Kidney (tissue), 14 donors: ENCODE data around the gene NXPH1. TPM values are rescaled to one million over a fixed set of nuclear protein-coding genes. Genes with fewer than 3 reads are reported as not detected.

Experiments
- DNase-seq, 5 donors: peaks; one replicate each; pipeline ENCODE4 v3.0.0-alpha.2; 2013 to 2020
- FAIRE-seq: peaks from 2 replicates; lab custom pipeline; 2012; peaks lifted over from hg19 to GRCh38; lab: Jason Lieb, UNC
- H3K27ac ChIP-seq, 2 donors: one replicate each; pipeline ENCODE4 v1.7.0; 2013; ENCODE audit warnings: low read depth in 2 of 2, low read length in 2 of 2, inconsistent platforms in 1 of 2
- H3K27me3 ChIP-seq: one replicate; pipeline ENCODE4 v1.7.1; 2013; ENCODE audit warnings: low read length, inconsistent platforms; ENCODE audit not compliant: control insufficient read depth, insufficient read depth
- H3K36me3 ChIP-seq, 3 donors: one replicate each; pipeline versions ENCODE4 v1.7.0 to v1.7.1; 2013; ENCODE audit warnings: low read length in 3 of 3, control low read depth in 1 of 3, inconsistent platforms in 1 of 3; ENCODE audit not compliant: insufficient read depth in 3 of 3, control insufficient read depth in 2 of 3
- H3K4me1 ChIP-seq, 3 donors: one replicate each; pipeline versions ENCODE4 v1.7.0 to v1.7.1; 2013; ENCODE audit warnings: low read length in 3 of 3, inconsistent platforms in 1 of 3, low read depth in 1 of 3; ENCODE audit not compliant: control insufficient read depth in 2 of 3, insufficient read depth in 2 of 3
- H3K4me3 ChIP-seq, 3 donors: one replicate each; pipeline versions ENCODE4 v1.7.0 to v1.8.1; 2013; ENCODE audit warnings: low read length in 3 of 3, control low read depth in 1 of 3, inconsistent platforms in 1 of 3
- H3K9ac ChIP-seq, 3 donors: one replicate each; pipeline versions ENCODE4 v1.7.0 to v1.7.1; 2013; ENCODE audit warnings: low read length in 3 of 3, control low read depth in 1 of 3, inconsistent platforms in 1 of 3
- H3K9me3 ChIP-seq, 3 donors: one replicate each; pipeline versions ENCODE4 v1.7.0 to v1.7.1; 2013; ENCODE audit warnings: low read length in 3 of 3, control low read depth in 1 of 3, inconsistent platforms in 1 of 3; ENCODE audit not compliant: control insufficient read depth in 2 of 3, insufficient read depth in 1 of 3
- CTCF ChIP-seq: IDR thresholded peaks from 3 replicates; pipeline ENCODE4 v1.5.1; 2012; ENCODE audit warnings: mild to moderate bottlenecking, moderate library complexity, borderline replicate concordance; ENCODE audit not compliant: insufficient read depth; ENCODE audit errors: extremely low read depth
- intact Hi-C: fragments of 100-400 bp; cut with DNase I; formaldehyde crosslinking; loops from one replicate; pipeline ENCODE4 v1.11.1; 2022
- polyA plus RNA-seq: library from polyadenylated mRNA; stranded (reverse); fragments of 350-450 nt; fragmentation: Illumina TruSeq; extraction: RNeasy Lipid Tissue Mini Kit (QIAGEN cat#74804); gene quantifications from one replicate; pipeline ENCODE4 v1.2.3, GENCODE V29; 2014; ENCODE audit warnings: low read depth, low replicate concordance; ENCODE audit not compliant: insufficient read depth
- total RNA-seq: library from RNA; stranded (reverse); fragmentation: NEBNext Ultra II Directional; extraction: Animal tissue kit (Norgen Biotek cat#: 25700); gene quantifications from one replicate; pipeline ENCODE4 v1.2.1, GENCODE V29; 2021
- donor health status: control.
- donor health status: control.
- donor health status: control.
- donor health status: control.
- donor health status: control.
- donor health status: DM: yes; HTN: yes; CAD: no.
- donor health status: Normal renal cell carcinoma (clear cell type).

The NXPH1 gene
- total and polyA plus RNA-seq, 2 donors from 2014 or later: not detected

GRCh38 chr7:8507566-8507965 lies 74.2 kb downstream of the NXPH1 start:
- FAIRE-seq (no peak), DNase-seq (no peak)
- H3K9me3 ChIP-seq: no peaks in the 10 kb centered on the region
- H3K4me1 ChIP-seq: no peaks in the 10 kb centered on the region
- H3K27ac ChIP-seq: no peak overlapping the region
- no peak overlapping the region for H3K9ac ChIP-seq
- no peaks in the 10 kb centered on the region for H3K27me3 ChIP-seq
- no peak for TF ChIP-seq CTCF
- H3K4me3 ChIP-seq: no peak overlapping the region
- H3K36me3 ChIP-seq: no peaks in the 10 kb centered on the region
- intact Hi-C loops: no loop called here

GRCh38 chr7:8509621-8510020 lies 76.2 kb downstream of the NXPH1 start:
- FAIRE-seq (no peak), DNase-seq (no peak)
- no peak overlapping the region for H3K4me3 ChIP-seq
- H3K9ac ChIP-seq: no peak overlapping the region
- intact Hi-C loops: no loop called here
- no peak overlapping the region for H3K27ac ChIP-seq
- H3K36me3 ChIP-seq: no peaks in the 10 kb centered on the region
- H3K4me1 ChIP-seq: no peaks in the 10 kb centered on the region
- no peaks in the 10 kb centered on the region for H3K9me3 ChIP-seq
- TF ChIP-seq CTCF: no peak
- H3K27me3 ChIP-seq: no peaks in the 10 kb centered on the region

- H3K36me3 ChIP-seq: no peaks in the 10 kb centered on the region
- FAIRE-seq (no peak), DNase-seq (peak in 1 of 5 donors; percentile 12)
- H3K27me3 ChIP-seq: no peaks in the 10 kb centered on the region
- no peaks in the 10 kb centered on the region for H3K4me1 ChIP-seq
- no peak for TF ChIP-seq CTCF
- no peak overlapping the region for H3K9ac ChIP-seq
- no peak overlapping the region for H3K27ac ChIP-seq
- intact Hi-C loops: no loop called here
- H3K4me3 ChIP-seq: no peak overlapping the region
- H3K9me3 ChIP-seq: no peaks in the 10 kb centered on the region
Measured at GRCh38 chr7:8511855-8512254, 78.4 kb downstream of the NXPH1 start.
